OCI-LY1 (cell line): ENCODE measurements around the gene EID3.

Experiments used
- H2AFZ ChIP-seq: fragments of 200-600 bp; sonication (generic), shearing (Covaris generic); 2 replicates; pipeline ENCODE4 v1.6.0; 2014; ENCODE audit warnings: antibody characterized with exemption, mild to moderate bottlenecking, low read length
- H3F3A ChIP-seq: fragments of 200-600 bp; sonication (generic), shearing (Covaris generic); 2 replicates; pipeline ENCODE4 v1.6.0; 2014; ENCODE audit warnings: mild to moderate bottlenecking, antibody characterized with exemption, low read length, moderate library complexity; ENCODE audit not compliant: insufficient read depth
- H3K27ac ChIP-seq: fragments of 200-600 bp; sonication (generic); 2 replicates; pipeline ENCODE4 v1.5.1; 2014; ENCODE audit warnings: low read length, mixed run types, mild to moderate bottlenecking, low read depth; ENCODE audit not compliant: poor library complexity, severe bottlenecking
- H3K27me3 ChIP-seq: fragments of 200-600 bp; sonication (generic); 2 replicates; pipeline ENCODE4 v1.6.0; 2014; ENCODE audit warnings: antibody characterized with exemption, mild to moderate bottlenecking, low read length, moderate library complexity; ENCODE audit not compliant: insufficient read depth
- H3K36me3 ChIP-seq: fragments of 200-600 bp; sonication (generic); 2 replicates; pipeline ENCODE4 v1.6.1; 2014; ENCODE audit warnings: mild to moderate bottlenecking, antibody characterized with exemption, low read length, moderate library complexity, mixed read lengths; ENCODE audit not compliant: insufficient read depth
- H3K4me1 ChIP-seq: fragments of 200-600 bp; sonication (generic); 2 replicates; pipeline ENCODE4 v1.5.1; 2014; ENCODE audit warnings: mild to moderate bottlenecking, low read length, moderate library complexity; ENCODE audit not compliant: insufficient read depth, severe bottlenecking
- H3K4me2 ChIP-seq: fragments of 200-600 bp; sonication (generic), shearing (Covaris generic); 2 replicates; pipeline ENCODE4 v1.6.1; 2014; ENCODE audit warnings: low read length
- H3K4me3 ChIP-seq: fragments of 200-600 bp; sonication (generic); 2 replicates; pipeline ENCODE4 v1.5.1; 2014; ENCODE audit warnings: low read length, low read depth, mild to moderate bottlenecking, mixed read lengths; ENCODE audit not compliant: poor library complexity, severe bottlenecking
- H3K79me2 ChIP-seq: fragments of 200-600 bp; shearing (Covaris generic); 2 replicates; pipeline ENCODE4 v1.6.1; 2016; ENCODE audit warnings: mixed run types, low read length, mixed read lengths; ENCODE audit not compliant: insufficient read depth
- H3K9ac ChIP-seq: fragments of 200-600 bp; sonication (generic), shearing (Covaris generic); 2 replicates; pipeline ENCODE4 v1.6.1; 2014; ENCODE audit warnings: mild to moderate bottlenecking, low read length, mixed read lengths
- H3K9me2 ChIP-seq: fragments of 200-600 bp; sonication (generic), shearing (Covaris generic); 2 replicates; pipeline ENCODE4 v1.6.1; 2014; ENCODE audit warnings: low read depth, mild to moderate bottlenecking, low read length, mixed read lengths
- H3K9me3 ChIP-seq: fragments of 200-600 bp; shearing (Covaris generic); 2 replicates; pipeline ENCODE4 v1.6.1; 2014; ENCODE audit warnings: low read length, mixed read lengths
- H4K20me1 ChIP-seq: fragments of 200-600 bp; sonication (generic), shearing (Covaris generic); 2 replicates; pipeline ENCODE4 v1.6.0; 2016; ENCODE audit warnings: mild to moderate bottlenecking, low read length; ENCODE audit not compliant: insufficient read depth
- EZH2 ChIP-seq: fragments of 200-600 bp; sonication (generic), shearing (Covaris generic); IDR thresholded peaks from 2 replicates; pipeline ENCODE4 v1.8.0; 2017; ENCODE audit warnings: borderline replicate concordance, mixed run types, mild to moderate bottlenecking, antibody characterized with exemption, low read length, moderate library complexity, mixed read lengths
- TF ChIP-seq, protein P1 (sequence below): fragments of 200-600 bp; sonication (generic), shearing (Covaris generic); IDR thresholded peaks from 2 replicates; pipeline ENCODE4 v1.5.1; 2017; ENCODE audit warnings: mild to moderate bottlenecking, antibody characterized with exemption, low read length, moderate library complexity, mixed read lengths

EID3 gene

GRCh38 chr12:104312654-104313053 is 9.1 kb downstream of the EID3 start:
- no peaks in the 10 kb centered on the region for H3K9me2 ChIP-seq
- no peak overlapping the region for H3K4me3 ChIP-seq
- H3K27me3 ChIP-seq, result no peaks in the 10 kb centered on the region
- no peak overlapping the region for H3K27ac ChIP-seq
- no peaks in the 10 kb centered on the region for H3F3A ChIP-seq
- no peaks in the 10 kb centered on the region for H4K20me1 ChIP-seq
- no peak overlapping the region for H3K9ac ChIP-seq
- no peaks in the 10 kb centered on the region for H3K9me3 ChIP-seq
- no peak overlapping the region for H3K4me2 ChIP-seq
- peaks cover 61% of the 10 kb centered on the region for H3K36me3 ChIP-seq
- peaks cover 13% of the 10 kb centered on the region; the same call in 1 of the 2 replicates for H3K79me2 ChIP-seq
- no peaks in the 10 kb centered on the region for H3K4me1 ChIP-seq
- no peak for TF ChIP-seq EZH2
- TF ChIP-seq, protein P1, sequence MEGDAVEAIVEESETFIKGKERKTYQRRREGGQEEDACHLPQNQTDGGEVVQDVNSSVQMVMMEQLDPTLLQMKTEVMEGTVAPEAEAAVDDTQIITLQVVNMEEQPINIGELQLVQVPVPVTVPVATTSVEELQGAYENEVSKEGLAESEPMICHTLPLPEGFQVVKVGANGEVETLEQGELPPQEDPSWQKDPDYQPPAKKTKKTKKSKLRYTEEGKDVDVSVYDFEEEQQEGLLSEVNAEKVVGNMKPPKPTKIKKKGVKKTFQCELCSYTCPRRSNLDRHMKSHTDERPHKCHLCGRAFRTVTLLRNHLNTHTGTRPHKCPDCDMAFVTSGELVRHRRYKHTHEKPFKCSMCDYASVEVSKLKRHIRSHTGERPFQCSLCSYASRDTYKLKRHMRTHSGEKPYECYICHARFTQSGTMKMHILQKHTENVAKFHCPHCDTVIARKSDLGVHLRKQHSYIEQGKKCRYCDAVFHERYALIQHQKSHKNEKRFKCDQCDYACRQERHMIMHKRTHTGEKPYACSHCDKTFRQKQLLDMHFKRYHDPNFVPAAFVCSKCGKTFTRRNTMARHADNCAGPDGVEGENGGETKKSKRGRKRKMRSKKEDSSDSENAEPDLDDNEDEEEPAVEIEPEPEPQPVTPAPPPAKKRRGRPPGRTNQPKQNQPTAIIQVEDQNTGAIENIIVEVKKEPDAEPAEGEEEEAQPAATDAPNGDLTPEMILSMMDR, result no peak
- H2AFZ ChIP-seq, result no peak overlapping the region

DNA sequence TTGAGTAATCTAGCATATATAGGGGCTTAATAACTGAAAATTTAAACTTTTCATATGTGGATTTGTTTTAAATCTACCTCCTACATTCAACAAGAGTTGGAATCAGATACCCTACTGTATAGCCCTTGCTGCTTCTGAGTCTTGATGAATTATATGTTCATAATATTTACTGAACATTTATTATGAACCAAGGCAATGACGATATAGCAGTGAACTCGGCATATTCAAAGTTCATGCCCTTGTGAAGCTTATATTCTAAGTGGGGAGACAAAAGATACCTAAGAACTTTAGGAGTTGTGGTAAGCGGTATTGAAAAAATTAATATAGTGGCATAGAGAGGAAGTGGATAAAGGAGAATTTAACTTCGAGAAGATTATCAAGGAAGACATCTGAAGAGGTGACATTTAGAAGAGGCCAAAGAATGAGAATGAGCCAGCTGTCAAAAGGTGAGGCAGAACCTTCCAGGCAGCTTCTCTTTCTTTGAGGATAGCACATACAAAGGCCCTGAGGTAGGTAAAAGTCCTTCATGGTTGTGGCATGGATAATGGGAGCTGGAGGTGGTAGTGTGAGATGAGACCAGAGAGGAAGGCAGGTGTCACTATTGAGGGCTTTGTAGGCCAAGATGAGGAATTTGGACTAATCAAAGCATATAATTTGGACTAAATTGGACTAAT is 10.2 kb downstream of the EID3 start:
- Histone ChIP-seq H3F3A (no peaks in the 10 kb centered on the region), H3K27me3 (no peaks in the 10 kb centered on the region), H2AFZ (no peak overlapping the region), H3K4me1 (no peaks in the 10 kb centered on the region), H4K20me1 (no peaks in the 10 kb centered on the region), H3K27ac (no peak overlapping the region), H3K79me2 (peaks cover 5% of the 10 kb centered on the region; the same call in 1 of the 2 replicates), H3K9ac (no peak overlapping the region), H3K4me2 (no peak overlapping the region), H3K9me2 (no peaks in the 10 kb centered on the region), H3K9me3 (no peaks in the 10 kb centered on the region), H3K4me3 (no peak overlapping the region), H3K36me3 (peaks cover 71% of the 10 kb centered on the region)
- TF ChIP-seq, protein P1, result no peak
- no peak for TF ChIP-seq EZH2

DNA sequence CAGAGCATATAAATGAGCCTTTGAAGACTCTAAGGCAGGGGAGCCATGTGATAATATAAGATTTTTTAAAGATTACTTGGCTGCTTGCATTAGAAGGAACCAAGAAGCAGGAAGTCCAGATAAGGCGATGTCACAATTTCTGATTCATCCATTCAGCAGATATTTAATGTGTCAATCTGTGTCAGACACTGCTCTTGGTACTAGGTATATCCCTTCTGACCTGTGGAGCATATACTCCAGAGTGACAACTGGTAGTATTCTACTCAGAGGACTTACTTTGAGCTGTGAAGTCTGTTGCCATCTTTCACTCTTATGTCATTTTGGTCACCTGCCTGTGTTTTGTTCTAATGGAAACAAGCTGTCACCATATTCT is 10.7 kb downstream of the EID3 start:
- Histone ChIP-seq H3F3A (no peaks in the 10 kb centered on the region), H4K20me1 (no peaks in the 10 kb centered on the region)

More for the DNA sequence above, 10.7 kb downstream of the EID3 start:
- Histone ChIP-seq H3K27me3 (no peaks in the 10 kb centered on the region), H3K4me1 (no peaks in the 10 kb centered on the region), H3K9me2 (no peaks in the 10 kb centered on the region), H3K9ac (no peak overlapping the region), H3K9me3 (no peaks in the 10 kb centered on the region), H2AFZ (no peak overlapping the region), H3K36me3 (peaks cover 76% of the 10 kb centered on the region), H3K27ac (no peak overlapping the region), H3K79me2 (peaks cover 5% of the 10 kb centered on the region; the same call in 1 of the 2 replicates), H3K4me2 (no peak overlapping the region), H3K4me3 (no peak overlapping the region)
- TF ChIP-seq, protein P1, result no peak
- TF ChIP-seq EZH2, result no peak
